GM19238 (cell line): ENCODE measurements around the gene FXYD4.

ENCODE experiments used
- DNase-seq: peaks from one replicate; pipeline ENCODE4 v3.0.0; 2011; ENCODE audit warnings: low spot score; ENCODE audit not compliant: insufficient read length

Gene FXYD4

DNA sequence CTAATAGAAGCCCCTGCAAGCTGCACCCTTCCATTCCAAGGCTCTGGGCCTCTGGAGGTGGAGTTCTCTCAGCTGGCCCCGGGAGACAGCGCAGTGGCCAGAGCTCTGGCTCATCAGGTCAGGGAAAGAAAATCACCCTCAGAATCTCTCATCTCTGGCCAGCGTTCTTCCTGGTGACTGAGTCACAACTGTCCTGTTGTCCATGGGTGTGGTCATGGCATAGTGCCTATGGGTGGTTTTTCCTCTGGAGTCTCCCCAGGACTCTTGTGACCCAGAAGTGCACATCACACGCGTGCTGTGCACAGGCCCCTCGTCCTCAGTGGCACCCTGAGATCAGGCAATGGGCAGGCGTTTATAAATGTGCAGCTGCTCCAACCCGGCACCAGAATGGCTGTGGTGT is 27.4 kb upstream of the FXYD4 start:
- DNase-seq: no peak

DNA sequence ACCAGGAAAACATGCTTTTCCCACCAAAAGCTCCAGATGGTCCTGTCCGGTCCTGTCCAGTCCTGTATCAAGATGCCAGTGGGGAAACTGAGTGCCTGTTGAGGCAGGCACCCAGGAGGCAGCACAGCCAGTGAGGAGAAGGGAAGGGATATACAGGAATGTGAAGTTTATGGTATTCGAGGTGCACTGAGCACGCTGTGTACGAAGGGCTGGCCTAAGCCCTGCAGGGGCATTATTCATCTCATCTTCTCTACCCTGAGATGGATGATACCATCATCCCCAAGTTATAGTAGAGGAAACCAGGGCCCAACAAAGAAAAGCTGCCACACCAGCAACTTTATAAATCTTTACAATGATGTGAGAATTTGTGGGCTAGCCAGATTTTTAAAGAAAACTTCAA is 23.4 kb upstream of the FXYD4 start:
- DNase-seq: no peak

DNA sequence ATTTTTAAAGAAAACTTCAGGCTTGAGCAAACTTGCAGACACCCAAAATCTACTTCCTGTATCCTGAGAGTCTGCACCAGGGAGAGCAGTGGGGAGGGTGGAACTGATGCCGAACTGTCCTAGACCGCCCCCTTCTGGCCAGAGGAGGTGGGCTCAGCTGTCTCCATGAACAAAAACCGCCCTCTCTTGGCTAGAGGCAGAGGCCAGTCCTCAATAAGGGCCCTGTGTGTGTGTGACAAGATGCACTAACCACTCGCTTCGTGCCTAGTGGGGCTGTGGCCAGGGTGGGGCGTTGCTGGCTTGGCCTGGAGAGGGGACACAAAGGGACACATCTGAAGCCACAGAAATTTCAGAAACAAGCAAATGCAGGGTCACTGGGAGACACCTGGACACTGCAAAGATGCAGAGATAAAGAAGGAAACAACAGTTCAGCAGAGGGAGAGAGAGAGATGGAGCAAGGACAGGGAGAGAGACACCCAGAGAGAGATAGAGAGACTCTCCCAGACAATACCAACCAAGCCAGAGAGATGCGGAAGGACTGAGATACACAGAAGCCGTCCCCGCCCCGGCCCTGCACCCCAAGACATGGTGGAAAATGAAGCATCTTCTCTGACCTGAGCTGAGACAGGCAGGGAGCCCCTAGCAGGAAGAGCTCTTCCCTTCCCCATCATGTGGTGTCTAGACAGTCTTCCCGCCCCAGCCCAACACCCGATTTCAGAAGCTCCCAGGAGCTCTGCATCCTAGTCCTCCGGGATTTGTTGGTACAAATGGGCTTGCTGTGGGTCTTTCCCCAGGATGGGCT is 22.7 kb upstream of the FXYD4 start:
- DNase-seq: peak; percentile 92

DNA sequence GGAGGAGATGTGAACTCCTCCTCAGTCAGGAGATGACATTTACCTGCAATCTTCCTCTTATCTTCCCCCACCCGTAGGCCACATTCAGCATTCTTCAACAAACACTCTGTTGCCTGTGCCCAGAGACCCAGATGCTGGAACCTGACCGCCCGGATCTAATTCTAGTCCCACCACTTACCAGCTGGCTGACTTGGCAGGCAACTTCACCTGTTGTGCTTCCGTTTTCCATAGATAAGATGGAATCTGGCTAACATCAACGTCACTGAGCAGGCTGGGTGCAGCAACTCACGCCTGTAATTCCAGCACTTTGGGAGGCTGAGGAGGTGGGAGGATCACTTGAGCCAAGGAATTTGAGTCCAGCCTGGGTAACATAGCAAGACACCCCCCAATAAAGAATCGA is 21.3 kb upstream of the FXYD4 start:
- no peak for DNase-seq

DNA sequence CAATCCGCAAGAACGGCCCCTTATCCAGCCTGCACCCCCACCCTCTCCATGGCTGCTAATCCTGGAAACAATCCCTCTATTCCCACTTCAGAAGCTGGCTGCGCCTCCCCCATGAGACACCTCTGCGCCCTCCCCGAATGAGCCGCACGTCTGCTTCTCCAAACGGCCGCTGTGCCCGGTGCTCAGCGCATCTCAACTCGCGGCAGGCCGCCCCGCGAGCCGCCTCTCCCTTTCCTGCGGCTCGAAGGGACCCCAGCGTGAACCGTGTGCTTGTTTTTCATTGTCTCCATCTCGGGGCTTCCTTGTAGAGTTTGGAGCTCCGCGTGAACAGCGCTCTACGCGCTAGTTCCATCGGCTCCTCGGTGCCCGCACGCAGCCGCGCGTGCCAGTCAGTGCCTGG is 20.8 kb upstream of the FXYD4 start:
- no peak for DNase-seq

DNA sequence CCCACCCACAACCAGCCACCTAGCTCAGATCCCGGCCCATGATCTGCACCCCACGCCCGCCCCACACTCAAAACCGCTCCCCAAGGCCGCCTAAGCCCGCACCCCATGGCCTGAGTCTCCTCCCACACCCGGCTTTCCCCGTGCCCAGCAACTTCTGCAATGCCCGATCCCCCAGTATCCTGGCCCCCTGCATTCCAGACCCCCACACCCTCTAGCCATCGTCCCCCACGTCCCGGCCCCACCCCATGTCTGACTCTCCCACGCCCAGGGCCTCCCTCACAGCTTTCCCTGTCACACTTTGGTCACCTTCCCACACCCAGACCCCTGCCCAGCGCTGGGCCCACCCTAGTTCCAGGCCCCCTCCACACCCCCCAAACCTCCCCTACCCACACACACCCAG is 20.1 kb upstream of the FXYD4 start:
- no peak for DNase-seq

DNA sequence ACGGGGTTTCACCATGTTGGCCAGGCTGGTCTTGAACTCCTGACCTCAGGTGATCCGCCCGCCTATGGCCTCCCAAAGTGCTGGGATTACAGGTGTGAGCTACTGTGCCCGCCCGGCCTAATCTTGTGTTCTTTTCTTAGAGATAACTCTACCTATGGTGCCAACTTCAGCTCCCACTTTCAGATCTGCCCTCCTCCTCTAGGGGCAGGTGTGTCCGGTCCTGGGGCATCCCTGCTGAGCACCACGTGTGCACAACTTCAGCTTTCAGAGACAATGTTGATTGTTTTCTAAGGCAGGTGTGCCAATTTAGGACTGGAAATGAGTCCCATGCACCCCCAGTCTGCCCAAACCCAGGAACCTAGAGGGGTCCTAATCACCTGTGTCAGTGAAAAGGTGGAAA is 18.5 kb upstream of the FXYD4 start:
- no peak for DNase-seq

DNA sequence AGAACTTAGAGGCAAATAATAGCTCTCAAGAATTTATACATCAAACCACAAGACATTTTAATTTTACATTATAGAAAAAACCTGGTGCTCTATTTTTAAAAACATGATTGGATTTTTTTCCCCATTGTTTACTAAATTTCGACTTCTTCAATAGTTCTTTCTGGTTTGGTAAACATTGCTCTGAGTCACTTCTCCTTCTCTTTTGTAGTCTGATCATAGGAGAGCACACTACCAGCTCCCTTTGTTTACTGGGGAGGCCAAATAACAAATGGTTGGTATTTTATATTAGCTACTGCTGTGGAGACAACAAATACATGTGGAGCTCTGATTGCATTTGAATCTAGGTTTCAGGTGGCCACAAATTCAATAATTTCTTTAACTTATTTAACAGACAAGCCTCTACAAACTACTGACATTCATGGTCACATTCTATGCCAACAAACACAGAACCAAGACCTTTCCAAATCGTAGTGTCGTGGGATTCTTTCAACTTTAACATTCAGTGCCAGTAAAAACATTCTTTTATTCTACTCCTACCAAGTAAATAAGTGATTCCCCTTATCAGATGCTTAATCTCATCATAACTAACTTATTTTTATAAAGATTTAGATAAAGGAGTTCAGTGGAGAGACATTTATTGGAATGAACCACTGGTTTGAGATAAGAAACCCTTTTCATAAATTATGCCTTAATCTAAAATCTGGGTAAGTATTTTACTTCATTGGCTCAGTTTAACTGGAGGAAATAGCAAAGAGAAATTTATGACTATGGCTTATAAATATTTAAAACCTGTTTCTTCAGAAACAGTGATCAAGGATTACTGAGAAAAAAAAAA is 17.7 kb upstream of the FXYD4 start:
- no peak for DNase-seq

DNA sequence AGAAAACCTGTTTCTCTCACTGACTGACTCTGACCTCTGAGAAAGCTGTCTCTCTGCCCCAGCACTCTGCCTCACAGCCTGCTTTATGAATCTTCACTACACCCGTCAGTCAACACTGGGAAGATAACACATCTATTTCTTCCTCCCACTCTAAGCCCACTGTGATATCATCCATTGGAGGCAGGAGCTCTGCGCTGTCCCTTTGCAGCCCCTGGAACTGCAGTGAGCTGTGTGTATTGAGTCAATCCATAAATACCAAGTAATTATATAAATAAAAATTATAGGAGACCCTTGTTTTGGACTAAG is 17.2 kb upstream of the FXYD4 start:
- no peak for DNase-seq

DNA sequence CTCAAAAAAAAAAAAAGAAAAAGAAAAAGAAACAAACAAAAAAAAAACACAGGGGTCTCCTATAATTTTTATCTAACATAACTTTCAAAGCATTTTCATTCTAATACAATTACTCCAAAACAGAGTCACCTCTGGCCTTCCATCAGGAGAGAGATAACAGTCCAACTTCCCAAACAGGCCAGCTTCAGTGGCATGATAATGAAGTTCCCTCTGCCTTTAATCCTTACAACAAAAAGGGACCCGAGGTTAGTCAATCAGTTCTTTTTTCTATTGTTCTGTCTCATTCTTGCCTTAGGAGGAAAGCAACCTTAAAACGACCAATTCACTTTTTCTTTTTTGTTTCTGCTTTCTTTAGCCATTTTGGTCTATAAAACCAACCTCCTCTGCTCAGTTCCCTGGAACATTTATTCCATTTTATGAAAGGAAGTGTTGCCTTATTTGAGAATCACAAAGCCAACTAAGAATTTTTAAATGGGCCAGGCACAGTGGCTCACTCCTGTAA is 16.5 kb upstream of the FXYD4 start:
- DNase-seq: no peak

DNA sequence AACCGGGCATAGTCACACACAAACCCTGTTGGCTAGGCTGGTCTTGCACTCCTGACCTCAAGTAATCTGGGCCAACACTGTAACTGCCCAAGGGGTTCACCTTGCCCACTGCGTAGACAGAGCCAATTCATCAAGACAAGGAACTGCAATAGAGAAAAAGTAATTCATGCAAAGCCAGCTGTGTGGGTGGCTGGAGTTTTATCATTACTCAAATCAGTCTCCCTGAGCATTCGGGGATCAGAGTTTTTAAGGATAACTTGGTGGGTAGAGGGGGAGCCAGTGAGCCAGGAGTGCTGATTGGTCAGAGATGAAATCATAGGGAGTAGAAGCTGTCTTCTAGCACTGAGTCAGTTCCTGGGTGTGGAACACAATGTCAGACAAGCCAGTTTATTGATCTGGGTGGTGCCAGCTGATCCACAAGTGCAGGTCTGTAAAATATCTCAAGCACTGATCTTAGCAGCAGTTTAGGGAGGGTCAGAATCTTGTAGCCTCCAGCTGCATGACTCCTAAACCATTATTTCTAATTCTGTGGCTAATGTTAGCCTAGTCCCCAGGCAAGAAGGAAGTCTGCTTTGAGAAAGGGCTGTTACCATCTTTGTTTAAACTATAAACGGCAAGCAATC is 15.6 kb upstream of the FXYD4 start:
- DNase-seq: no peak

DNA sequence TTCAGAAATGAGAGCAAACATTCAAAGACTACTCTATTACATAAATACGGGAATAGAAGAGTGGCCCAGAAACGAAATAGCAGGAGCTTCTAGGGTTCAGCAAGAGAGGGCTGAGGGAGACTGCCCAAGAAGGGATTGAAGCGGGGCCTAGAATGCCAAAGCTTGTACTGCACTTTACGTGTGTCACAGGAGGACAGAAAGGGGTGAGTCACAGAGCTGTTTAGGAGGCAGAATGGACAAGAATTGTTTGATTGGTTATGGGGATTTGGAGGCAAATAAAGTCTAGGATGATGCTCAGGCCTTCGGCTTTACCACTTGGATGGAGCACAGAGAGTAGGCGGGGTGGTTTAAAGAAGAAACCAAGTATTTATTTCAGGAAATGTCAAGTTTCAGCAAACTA is 11.3 kb upstream of the FXYD4 start:
- DNase-seq: no peak

DNA sequence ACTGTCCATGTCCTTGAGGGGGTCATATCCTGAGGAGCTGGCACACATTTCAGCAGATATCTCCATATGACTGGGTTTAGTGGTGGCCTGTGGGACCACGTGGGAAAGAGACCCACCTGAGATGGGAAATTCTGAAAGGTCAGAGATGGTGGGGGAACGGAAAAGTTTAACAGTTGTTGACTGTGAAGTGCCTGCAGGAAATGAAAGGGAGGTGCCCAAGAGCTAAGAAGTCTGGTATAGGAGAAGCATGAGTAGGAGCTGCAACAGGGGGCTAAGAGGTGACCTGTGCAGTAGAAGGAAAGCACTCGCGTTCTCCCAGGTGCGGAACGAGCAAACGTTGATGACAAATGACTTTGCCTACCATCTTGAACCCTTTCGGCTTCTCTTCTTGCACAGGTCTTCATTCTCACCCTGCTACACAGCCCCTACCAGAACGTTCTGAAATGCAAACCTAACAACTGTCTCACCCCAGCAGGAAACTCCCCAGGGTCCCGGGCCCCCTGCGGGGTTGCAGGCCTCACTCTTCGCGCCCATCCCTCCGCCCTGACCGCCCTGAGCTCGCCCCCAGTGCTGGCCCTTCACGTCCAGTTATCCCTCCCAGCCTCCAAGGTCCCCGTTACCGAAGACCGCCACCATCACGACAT is 9.8 kb upstream of the FXYD4 start:
- no peak for DNase-seq

DNA sequence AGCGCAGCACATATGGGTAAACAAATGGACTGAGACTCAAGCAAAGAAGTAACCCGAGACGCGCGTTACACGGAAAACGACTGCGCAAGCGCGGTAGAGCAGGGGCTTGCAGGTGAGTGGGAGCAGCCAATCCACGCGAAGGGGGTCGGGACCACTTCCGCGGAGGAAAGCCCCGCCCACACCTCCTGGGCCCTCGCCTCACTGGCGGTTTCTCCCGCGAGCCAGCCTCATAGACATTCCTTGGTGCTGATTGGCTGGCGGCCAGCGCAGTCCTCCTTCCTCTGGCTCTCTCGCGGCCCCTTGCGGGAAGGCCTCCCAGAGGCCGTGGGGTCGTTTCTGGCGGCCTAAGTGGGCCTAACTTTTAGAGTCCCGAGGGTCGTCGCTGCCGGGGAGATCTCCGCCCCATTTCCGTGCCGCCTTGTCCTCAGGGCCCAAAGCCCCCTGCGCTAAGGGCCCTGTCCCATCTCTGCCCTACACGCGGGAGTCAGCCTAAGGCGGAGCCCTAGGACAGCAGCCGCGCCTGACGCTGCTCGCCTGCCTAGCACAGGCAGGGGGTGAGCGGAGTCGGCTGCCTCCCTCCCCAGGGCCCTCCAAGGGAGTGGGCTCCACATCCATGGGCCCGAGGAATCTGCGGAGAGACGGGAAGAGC is 9.1 kb upstream of the FXYD4 start:
- DNase-seq: peak; percentile 93

DNA sequence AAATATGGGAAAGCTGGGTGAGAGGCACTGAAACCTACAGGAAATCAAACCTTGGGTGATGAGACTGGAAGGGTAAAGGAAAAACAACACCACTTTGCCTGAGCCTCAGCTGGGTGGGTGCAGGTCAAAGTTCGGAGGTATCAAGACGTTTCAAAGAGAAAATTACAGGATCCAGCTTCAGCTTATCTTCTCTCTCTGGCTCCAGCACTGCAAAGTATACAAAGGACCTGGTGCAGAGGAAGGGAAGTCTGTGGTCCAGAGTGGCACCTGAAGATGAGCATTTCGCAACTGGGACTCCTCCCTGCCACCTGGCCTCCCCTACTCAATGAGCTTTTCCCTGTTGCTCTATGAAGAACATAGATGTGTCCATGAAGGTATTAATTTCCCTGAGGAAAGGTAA is 6.4 kb upstream of the FXYD4 start:
- DNase-seq: no peak

DNA sequence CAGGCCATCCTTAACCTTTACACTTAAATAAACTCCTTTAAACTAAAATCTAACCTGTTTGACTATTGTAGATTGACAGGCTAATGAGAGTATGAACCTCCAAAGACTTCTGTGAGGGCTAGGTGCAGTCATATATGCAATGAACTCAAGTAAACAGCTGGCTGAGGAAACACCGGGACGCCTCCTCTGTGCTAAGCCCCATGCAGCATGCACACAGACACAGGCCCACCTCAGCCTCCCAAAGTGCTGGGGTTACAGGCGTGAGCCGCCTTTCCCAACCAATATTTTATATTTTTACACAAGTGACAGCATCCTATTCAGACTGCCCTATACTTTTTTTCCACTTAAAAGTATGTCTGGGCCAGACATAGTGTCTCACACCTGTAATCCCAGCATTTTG is 1.5 kb upstream of the FXYD4 start:
- no peak for DNase-seq

DNA sequence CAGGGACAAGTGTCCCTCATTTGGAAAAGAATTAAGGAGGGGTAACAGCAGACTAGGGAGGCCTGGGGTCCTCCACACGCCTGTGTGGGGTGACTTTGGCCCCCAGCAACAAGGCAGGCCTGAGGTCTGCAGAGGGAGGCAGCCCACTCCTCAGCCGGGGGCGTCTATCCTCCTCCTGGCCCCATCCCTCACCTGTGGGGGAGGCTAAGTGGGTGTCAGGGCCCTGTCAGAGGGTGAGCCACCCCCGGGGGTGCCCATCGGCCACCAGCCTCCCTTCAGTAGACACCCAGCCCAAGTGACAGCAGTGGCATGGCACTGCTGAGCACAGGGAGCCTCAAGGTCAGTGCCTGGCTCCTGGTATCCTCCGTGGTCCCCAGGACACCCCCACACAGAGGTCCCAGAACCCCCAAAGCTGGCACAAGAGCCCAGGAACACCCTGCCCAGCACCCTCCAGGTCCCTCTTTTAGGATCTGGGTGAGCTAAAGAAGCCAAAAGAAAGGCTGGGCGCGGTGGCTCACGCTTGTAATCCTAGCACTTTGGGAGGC is 693 bp upstream of the FXYD4 start:
- no peak for DNase-seq

DNA sequence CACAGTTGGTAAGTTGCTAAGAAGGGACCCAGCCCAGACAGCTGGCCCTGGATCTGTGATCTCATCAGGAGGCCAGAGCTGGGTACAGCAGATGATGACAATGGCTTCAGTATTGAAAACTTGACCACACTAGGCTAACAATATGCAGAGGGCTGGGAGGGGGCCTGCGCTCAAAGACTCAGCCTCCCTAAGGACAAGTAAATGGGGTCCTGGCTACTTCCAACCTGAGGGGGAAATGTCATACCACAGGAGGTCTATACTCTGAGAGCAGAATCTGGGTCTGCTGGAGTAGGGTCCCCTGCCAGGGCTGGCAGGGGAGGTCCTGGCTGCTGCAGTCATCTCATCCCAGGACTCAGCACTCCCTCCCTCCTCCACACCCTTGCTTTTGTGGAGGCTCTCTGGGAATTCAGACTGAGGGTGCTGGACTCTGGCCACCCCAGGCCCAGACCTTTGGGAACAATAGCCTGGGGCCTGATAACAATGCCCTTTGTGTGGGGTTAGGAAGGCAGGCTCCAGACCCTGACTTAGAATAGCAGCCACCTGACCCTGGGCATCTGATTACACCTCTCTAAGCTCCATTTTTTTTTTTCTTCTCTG is 1.4 kb downstream of the FXYD4 start:
- no peak for DNase-seq

DNA sequence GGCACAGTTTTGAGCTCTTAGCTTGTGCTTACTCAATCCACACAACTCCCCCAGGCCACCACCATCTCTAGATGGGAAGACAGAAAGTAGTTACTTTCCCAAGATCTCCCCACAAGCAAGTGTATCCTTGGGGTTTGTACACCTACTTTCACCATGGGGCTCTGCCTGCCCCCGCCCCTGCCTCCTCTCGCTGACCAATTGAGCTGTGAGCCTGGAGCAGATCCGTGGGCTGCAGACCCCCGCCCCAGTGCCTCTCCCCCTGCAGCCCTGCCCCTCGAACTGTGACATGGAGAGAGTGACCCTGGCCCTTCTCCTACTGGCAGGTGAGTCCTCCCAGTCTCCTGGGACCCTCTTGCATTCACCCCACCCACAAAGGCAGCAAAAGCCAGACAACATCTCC is 2.0 kb downstream of the FXYD4 start:
- no peak for DNase-seq

DNA sequence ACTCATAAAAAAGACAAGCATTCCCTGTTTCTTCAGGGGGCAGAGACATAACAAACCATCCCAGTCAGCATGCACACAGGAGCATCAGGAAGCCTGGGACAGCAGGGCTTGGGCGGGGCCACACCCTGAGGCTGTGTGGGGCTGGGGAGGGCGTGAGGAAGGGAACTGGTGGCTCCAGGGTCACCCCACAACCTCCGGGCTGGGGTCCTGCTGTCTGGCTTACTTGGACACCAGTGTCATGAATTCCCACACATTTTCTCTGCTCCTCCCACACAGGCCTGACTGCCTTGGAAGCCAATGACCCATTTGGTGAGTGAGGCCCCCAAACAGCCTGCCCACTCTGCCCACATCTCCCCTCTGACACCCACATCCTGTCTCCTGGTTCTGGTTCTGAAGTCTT is 2.8 kb downstream of the FXYD4 start:
- no peak for DNase-seq
